Common myeloid progenitor, CD34-positive (primary cell): ENCODE measurements around the gene GYPB.
"Not testable (repeated sequence)": the region's sequence is repeated elsewhere in the genome, so short reads cannot be mapped to it uniquely, and the experiment has no call there.

Experiments used
- CTCF ChIA-PET: fragments of 350-600 bp; sonication (Branson Sonifier 250); formaldehyde crosslinking; loops from one replicate; lab custom pipeline; 2021; ENCODE audit warnings: antibody characterized with exemption; lab: Charles Lee
- POLR2A ChIA-PET: fragments of 350-600 bp; sonication (Branson Sonifier 250); formaldehyde crosslinking; loops from one replicate; lab custom pipeline; 2021; ENCODE audit warnings: antibody characterized with exemption; lab: Charles Lee
- DNase-seq, 3 donors: peaks; one replicate each; pipeline versions ENCODE4 v3.0.0 to v3.0.0-alpha.2; 2013
- H3K27ac ChIP-seq, 2 experiments: 1 replicate in 1 of 2; 2 replicates in 1 of 2; pipeline ENCODE4 v1.7.0; 2013; ENCODE audit warnings: inconsistent platforms in 2 of 2, low read length in 2 of 2, mild to moderate bottlenecking in 2 of 2, low read depth in 1 of 2, moderate library complexity in 1 of 2; ENCODE audit not compliant: severe bottlenecking in 2 of 2, insufficient read depth in 1 of 2, poor library complexity in 1 of 2
- H3K27me3 ChIP-seq, 5 experiments: replicated peaks in 2 of 5; 1 replicate in 3 of 5; 2 replicates in 2 of 5; pipeline versions ENCODE4 v1.6.1 to v1.7.0; 2013; ENCODE audit warnings: low read length in 4 of 5, mild to moderate bottlenecking in 2 of 5, moderate library complexity in 2 of 5, inconsistent platforms in 1 of 5; ENCODE audit not compliant: insufficient read depth in 5 of 5, control insufficient read depth in 4 of 5
- H3K36me3 ChIP-seq, 4 experiments: 1 replicate in 2 of 4; 2 replicates in 2 of 4; pipeline versions ENCODE4 v1.6.1 to v1.7.0; 2013; ENCODE audit warnings: low read length in 3 of 4, control low read depth in 1 of 4, mild to moderate bottlenecking in 1 of 4; ENCODE audit not compliant: control insufficient read depth in 4 of 4, insufficient read depth in 4 of 4
- H3K4me1 ChIP-seq, 4 experiments: 1 replicate in 3 of 4; 2 replicates in 1 of 4; pipeline versions ENCODE4 v1.6.1 to v1.7.1; 2013; ENCODE audit warnings: low read length in 3 of 4, mild to moderate bottlenecking in 3 of 4, control low read depth in 1 of 4, inconsistent platforms in 1 of 4, moderate library complexity in 1 of 4; ENCODE audit not compliant: control insufficient read depth in 4 of 4, insufficient read depth in 4 of 4; ENCODE audit errors: control extremely low read depth in 1 of 4
- H3K4me3 ChIP-seq, 7 experiments: 1 replicate in 4 of 7; 2 replicates in 3 of 7; pipeline versions ENCODE4 v1.5.1 to v1.7.0; 2013; ENCODE audit warnings: mild to moderate bottlenecking in 7 of 7, low read length in 6 of 7, moderate library complexity in 6 of 7, inconsistent platforms in 2 of 7, low read depth in 2 of 7, control low read depth in 1 of 7; ENCODE audit not compliant: insufficient read depth in 4 of 7, control insufficient read depth in 1 of 7; ENCODE audit errors: extremely low read depth in 1 of 7
- H3K9me3 ChIP-seq, 5 experiments: 1 replicate in 4 of 5; 2 replicates in 1 of 5; pipeline versions ENCODE4 v1.6.1 to v1.7.1; 2013; ENCODE audit warnings: low read length in 4 of 5, mild to moderate bottlenecking in 2 of 5, inconsistent platforms in 1 of 5, low read depth in 1 of 5, moderate library complexity in 1 of 5; ENCODE audit not compliant: control insufficient read depth in 4 of 5, insufficient read depth in 2 of 5; ENCODE audit errors: control extremely low read depth in 1 of 5
- WGBS: methylation state at CpG from one replicate; pipeline ENCODE4 v1.1.5; 2013; ENCODE audit not compliant: insufficient coverage; 5-methylcytosine and 5-hydroxymethylcytosine counted together

The GYPB gene

GRCh38 chr4:144003205-144003889 lies 15.8 kb downstream of the GYPB start:
- H3K27me3 ChIP-seq, CTCF ChIA-PET, H3K36me3 ChIP-seq, H3K4me3 ChIP-seq, H3K4me1 ChIP-seq, H3K9me3 ChIP-seq, POLR2A ChIA-PET, H3K27ac ChIP-seq: not testable (repeated sequence)
- DNase-seq, result peak in 2 of 3 donors; percentile 5 to 23
- 88% methylated on average over 1 of the region's 2 CpGs for whole genome bisulfite sequencing

GRCh38 chr4:144000331-144000995 lies 18.7 kb downstream of the GYPB start:
- H3K9me3 ChIP-seq, POLR2A ChIA-PET, H3K27me3 ChIP-seq, H3K4me3 ChIP-seq, H3K36me3 ChIP-seq, H3K27ac ChIP-seq, H3K4me1 ChIP-seq: not testable (repeated sequence)
- CTCF ChIA-PET, result interaction anchor here (1.0 kb wide), 1 partner anchor 10 kb away, joined by 3 read pairs; no protein-coding TSS in a partner anchor
- WGBS, result no CpG with 5 or more reads among the region's 6 CpGs
- DNase-seq, result peak; percentile 16 to 48 (median 24)

GRCh38 chr4:143996193-143996592 lies 23.0 kb downstream of the GYPB start:
- CTCF ChIA-PET, H3K4me1 ChIP-seq, H3K27me3 ChIP-seq, H3K4me3 ChIP-seq, H3K36me3 ChIP-seq, H3K9me3 ChIP-seq, POLR2A ChIA-PET, H3K27ac ChIP-seq, DNase-seq: not testable (repeated sequence)
- WGBS, result 88% methylated on average over 1 of the region's 4 CpGs

- CTCF ChIA-PET, DNase-seq, H3K9me3 ChIP-seq, H3K36me3 ChIP-seq, H3K4me1 ChIP-seq, POLR2A ChIA-PET, H3K27ac ChIP-seq, H3K4me3 ChIP-seq, H3K27me3 ChIP-seq: not testable (repeated sequence)
- WGBS, result no CpG with 5 or more reads among the region's 1 CpG
Observed at GRCh38 chr4:143991761-143992160, 27.4 kb downstream of the GYPB start.

- H3K9me3 ChIP-seq, H3K36me3 ChIP-seq, POLR2A ChIA-PET, H3K27me3 ChIP-seq, H3K4me3 ChIP-seq, H3K4me1 ChIP-seq, CTCF ChIA-PET, H3K27ac ChIP-seq: not testable (repeated sequence)
- peak in 2 of 3 donors; percentile 21 to 40 for DNase-seq
- no CpG with 5 or more reads among the region's 3 CpGs for WGBS
Observed at GRCh38 chr4:143990717-143991116, 28.5 kb downstream of the GYPB start.

- Histone ChIP-seq H3K27me3 (no peaks in the 10 kb centered on the region), H3K4me3 (no peak overlapping the region), H3K4me1 (no peaks in the 10 kb centered on the region), H3K9me3 (no peaks in the 10 kb centered on the region), H3K27ac (no peak overlapping the region), H3K36me3 (no peaks in the 10 kb centered on the region)
- POLR2A ChIA-PET, result no interaction called here
- no peak for DNase-seq
- WGBS, result 100% methylated on average over 1 of the region's 1 CpG
- CTCF ChIA-PET, result interaction anchor here (1.5 kb wide), 1 partner anchor 427 kb away, joined by 6 read pairs; no protein-coding TSS in a partner anchor
Observed at GRCh38 chr4:143986180-143986579, 33.0 kb downstream of the GYPB start.

- 0% methylated on average over 1 of the region's 4 CpGs for WGBS
Observed at GRCh38 chr4:143980776-143981175, 38.4 kb downstream of the GYPB start.

More at GRCh38 chr4:143980776-143981175, 38.4 kb downstream of the GYPB start:
- H3K9me3 ChIP-seq, POLR2A ChIA-PET, H3K36me3 ChIP-seq, H3K4me3 ChIP-seq, H3K4me1 ChIP-seq, H3K27me3 ChIP-seq, H3K27ac ChIP-seq: not testable (repeated sequence)
- DNase-seq, result peak; percentile 34 to 47 (median 46)
- CTCF ChIA-PET, result interaction anchor here (0.6 to 2.0 kb wide), 3 partner anchors 205 to 422 kb away, joined by 3 to 6 read pairs (median 5); no protein-coding TSS in a partner anchor
